Measurements from ENCODE around the gene PHKG2. TPM values are rescaled to one million over a fixed set of nuclear protein-coding genes. Genes with fewer than 3 reads are reported as not detected.

Gene PHKG2
- polyA plus RNA-seq, 1 donor (not counting 4 experiments of a cell fraction or from before 2014, with no cell fraction given): 31.8 TPM

DNA sequence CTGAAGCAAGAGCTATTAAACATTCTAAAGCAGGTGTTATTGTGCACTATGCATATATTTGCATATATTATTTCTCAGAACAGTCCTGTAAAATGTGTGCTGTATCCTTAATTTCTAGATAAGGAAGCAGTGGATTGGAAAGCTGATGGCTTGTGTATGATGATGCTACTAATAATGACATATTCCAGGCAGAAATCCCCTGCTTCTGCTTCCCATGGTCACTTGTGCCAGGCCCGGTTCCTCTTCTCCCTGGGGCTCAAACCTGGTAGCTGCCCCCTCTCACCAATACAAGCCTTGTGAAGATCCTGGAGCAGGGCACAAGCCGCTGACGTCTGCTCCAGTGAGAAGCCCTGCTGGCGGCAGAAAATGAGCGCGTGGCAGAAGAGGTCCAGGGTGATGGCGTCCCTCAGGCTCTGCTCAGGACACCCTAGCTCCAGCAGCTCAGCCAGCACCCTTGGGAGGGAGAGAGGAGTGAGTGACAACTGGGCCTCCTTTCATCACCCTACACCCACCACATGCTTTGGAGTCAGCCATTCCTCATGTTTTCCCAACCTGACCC is 11.9 kb downstream of the PHKG2 start:
- TF ChIP-seq EZH2 (IDR thresholded peaks at IDR 0.05; ENCODE audit: low read length): no peak
- no peak for TF ChIP-seq CTCF (optimal IDR thresholded peaks at IDR 0.05 in 1 of 3, IDR thresholded peaks at IDR 0.05 in 1 of 3, conservative IDR thresholded peaks at IDR 0.05 in 1 of 3; ENCODE audit: extremely low read depth in 1 of 3, insufficient read depth in 2 of 3, low read length in 3 of 3)
- H3K9me3 ChIP-seq (ENCODE audit: control insufficient read depth, low read depth, low read length): no peaks in the 10 kb centered on the region
- H4K20me1 ChIP-seq (ENCODE audit: control insufficient read depth, extremely low read depth, insufficient read depth, low read length): no peaks in the 10 kb centered on the region
- FAIRE-seq (no peak), DNase-seq (ENCODE audit: low read depth, low spot score) (no peak)
- dilution Hi-C loops (cut with MboI; ENCODE audit: extremely low pct_ligation_motif_present, low sequenced_read_pairs): no loop called here
- peaks cover 25% of the 10 kb centered on the region for H3K79me2 ChIP-seq (ENCODE audit: control insufficient read depth, insufficient read depth, low read length)
- no peak overlapping the region for H2AFZ ChIP-seq (ENCODE audit: control insufficient read depth, low read length)
- H3K36me3 ChIP-seq (ENCODE audit: control insufficient read depth in 2 of 2, extremely low read depth in 1 of 2, insufficient read depth in 2 of 2, low read length in 2 of 2): peaks cover 23% of the 10 kb centered on the region in 2 experiments
- no peak overlapping the region for H3K27ac ChIP-seq (ENCODE audit: control insufficient read depth, insufficient read depth, low read length)
- H3K9me1 ChIP-seq (ENCODE audit: control insufficient read depth, extremely low read depth, insufficient read depth, low read length): no peaks in the 10 kb centered on the region
- no peak overlapping the region for H3K4me3 ChIP-seq (ENCODE audit: control insufficient read depth in 2 of 3, extremely low read depth in 1 of 3, insufficient read depth in 2 of 3, low read depth in 1 of 3, low read length in 3 of 3)
- peaks cover 17% of the 10 kb centered on the region for H3K4me1 ChIP-seq (ENCODE audit: control insufficient read depth, extremely low read depth, insufficient read depth, low read length)
- no peak overlapping the region for H3K4me2 ChIP-seq (ENCODE audit: control insufficient read depth, extremely low read depth, insufficient read depth, low read depth, low read length)
- no peaks in the 10 kb centered on the region for H3K27me3 ChIP-seq (ENCODE audit: control insufficient read depth, extremely low read depth, insufficient read depth, low read length)
- no peak overlapping the region for H3K9ac ChIP-seq (ENCODE audit: control insufficient read depth, extremely low read depth, insufficient read depth, low read length)

DNA sequence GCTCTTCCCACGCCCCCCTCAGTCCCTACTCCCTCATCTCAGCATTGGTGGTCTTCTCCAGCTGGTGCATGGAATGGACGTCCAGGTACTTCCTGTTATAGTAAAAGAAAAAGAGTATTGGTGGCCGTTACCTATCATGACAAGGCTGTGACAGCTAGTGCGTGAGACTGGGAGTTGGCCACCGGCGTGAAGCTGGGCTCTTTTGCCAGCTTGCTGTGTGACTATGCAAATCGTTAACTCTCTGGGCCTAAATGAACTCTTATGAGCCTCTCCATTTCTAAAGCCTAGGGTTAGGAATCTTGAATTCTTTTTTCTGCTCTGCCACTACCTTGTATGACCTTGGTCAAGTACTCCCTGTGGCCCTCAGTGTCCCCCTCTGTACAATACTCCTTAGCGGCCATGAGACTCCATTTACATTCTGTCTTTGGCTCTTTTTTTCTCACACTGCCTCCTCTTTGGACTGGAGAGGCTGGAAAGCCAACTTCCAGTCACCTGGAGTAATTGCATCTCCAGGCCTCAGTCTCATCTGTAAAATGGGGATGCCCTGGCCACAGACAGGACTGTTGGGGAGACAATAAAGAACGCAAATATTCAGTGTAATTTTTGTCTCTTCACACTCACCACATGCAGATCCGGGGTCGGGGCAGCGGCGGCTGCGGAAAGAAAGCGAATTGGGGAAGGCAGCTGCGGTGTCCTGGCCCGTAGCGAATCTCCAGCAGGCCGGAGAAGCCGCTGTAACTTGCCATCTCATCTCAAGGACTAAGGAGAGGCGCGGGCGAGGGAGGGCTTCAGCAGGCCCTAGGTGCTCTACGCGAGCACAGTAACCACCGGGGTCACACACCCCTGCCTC is 12.6 kb downstream of the PHKG2 start:
- no peak for DNase-seq (ENCODE audit: low read depth, low spot score)
- Histone ChIP-seq H4K20me1 (ENCODE audit: control insufficient read depth, extremely low read depth, insufficient read depth, low read length) (no peaks in the 10 kb centered on the region), H3K79me2 (ENCODE audit: control insufficient read depth, insufficient read depth, low read length) (peaks cover 25% of the 10 kb centered on the region), H3K27me3 (ENCODE audit: control insufficient read depth, extremely low read depth, insufficient read depth, low read length) (no peaks in the 10 kb centered on the region), H3K4me2 (ENCODE audit: control insufficient read depth, extremely low read depth, insufficient read depth, low read depth, low read length) (peak overlapping the region; percentile 72), H3K9me1 (ENCODE audit: control insufficient read depth, extremely low read depth, insufficient read depth, low read length) (no peaks in the 10 kb centered on the region), H3K9ac (ENCODE audit: control insufficient read depth, extremely low read depth, insufficient read depth, low read length) (peak overlapping the region; percentile 84), H3K36me3 (ENCODE audit: control insufficient read depth in 2 of 2, extremely low read depth in 1 of 2, insufficient read depth in 2 of 2, low read length in 2 of 2) (peaks cover 28 to 29% of the 10 kb centered on the region in 2 experiments), H3K4me3 (ENCODE audit: control insufficient read depth in 2 of 3, extremely low read depth in 1 of 3, insufficient read depth in 2 of 3, low read depth in 1 of 3, low read length in 3 of 3) (peak overlapping the region; percentile 75 to 89 (median 75)), H2AFZ (ENCODE audit: control insufficient read depth, low read length) (peak overlapping the region; percentile 70), H3K4me1 (ENCODE audit: control insufficient read depth, extremely low read depth, insufficient read depth, low read length) (peaks cover 17% of the 10 kb centered on the region), H3K27ac (ENCODE audit: control insufficient read depth, insufficient read depth, low read length) (no peak overlapping the region), H3K9me3 (ENCODE audit: control insufficient read depth, low read depth, low read length) (no peaks in the 10 kb centered on the region)
- TF ChIP-seq EZH2 (IDR thresholded peaks at IDR 0.05; ENCODE audit: low read length): no peak
- no peak for TF ChIP-seq CTCF (optimal IDR thresholded peaks at IDR 0.05 in 1 of 3, IDR thresholded peaks at IDR 0.05 in 1 of 3, conservative IDR thresholded peaks at IDR 0.05 in 1 of 3; ENCODE audit: extremely low read depth in 1 of 3, insufficient read depth in 2 of 3, low read length in 3 of 3)
- no peak for FAIRE-seq
- dilution Hi-C loops (cut with MboI; ENCODE audit: extremely low pct_ligation_motif_present, low sequenced_read_pairs): no loop called here

All from keratinocyte (primary cell).